ENCODE results near the gene PBXIP1. TPM values are rescaled to one million over a fixed set of nuclear protein-coding genes. Genes with fewer than 3 reads are reported as not detected.

The PBXIP1 gene
- total RNA-seq, 1 donor from 2014 or later: 82.1 TPM

DNA sequence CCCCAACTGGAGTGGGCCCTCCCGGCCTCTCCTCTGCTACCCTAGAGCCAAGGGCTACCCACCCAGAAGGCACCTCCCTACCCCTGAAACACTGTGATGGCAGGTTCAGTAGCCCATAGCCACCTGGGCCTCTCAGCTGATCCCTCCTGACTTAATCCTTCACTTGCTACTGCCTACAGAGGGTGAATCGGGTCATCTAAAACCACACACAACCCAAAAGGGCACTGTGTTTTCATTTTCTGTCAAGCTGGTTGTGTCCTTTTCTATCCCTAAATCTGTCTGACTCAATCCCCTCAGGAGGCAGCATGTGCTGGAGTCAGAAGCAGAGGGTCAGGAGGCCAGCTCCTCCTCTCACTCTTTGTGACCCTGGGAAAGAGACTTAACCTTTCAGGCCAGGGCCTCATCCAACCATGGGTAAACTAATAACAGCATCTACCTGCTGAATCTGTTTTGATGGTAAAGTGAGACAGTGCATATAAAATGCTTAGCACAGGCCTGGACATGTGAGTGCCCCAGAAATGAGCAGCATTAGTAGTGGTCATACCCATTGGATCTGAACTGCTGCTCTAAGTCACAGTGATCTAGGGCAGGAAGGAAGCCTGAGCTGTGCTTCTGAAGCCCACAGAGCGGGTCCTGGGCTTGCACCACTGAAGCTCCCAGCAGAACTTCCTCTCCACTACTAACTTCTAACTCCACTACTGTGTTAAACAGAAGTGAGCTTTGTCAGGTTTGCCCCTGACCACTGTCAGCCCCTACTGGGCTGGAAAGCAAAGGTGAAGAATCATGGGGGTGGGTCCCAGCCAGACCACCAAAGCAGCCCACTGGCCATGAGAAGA lies 30.3 kb downstream of the PBXIP1 start:
- peaks cover 22% of the 10 kb centered on the region for H3K36me3 Mint-ChIP-seq (ENCODE audit: low read depth, unreplicated experiment)
- H3K27ac Mint-ChIP-seq (ENCODE audit: unreplicated experiment): no peak overlapping the region
- DNase-seq (ENCODE audit: low spot score): no peak
- no peak overlapping the region for H3K4me3 Mint-ChIP-seq (ENCODE audit: unreplicated experiment)
- peaks cover 3% of the 10 kb centered on the region for H3K27me3 Mint-ChIP-seq (ENCODE audit: unreplicated experiment)
- H3K9me3 Mint-ChIP-seq (ENCODE audit: unreplicated experiment): no peaks in the 10 kb centered on the region
- TF ChIP-seq, protein P1, sequence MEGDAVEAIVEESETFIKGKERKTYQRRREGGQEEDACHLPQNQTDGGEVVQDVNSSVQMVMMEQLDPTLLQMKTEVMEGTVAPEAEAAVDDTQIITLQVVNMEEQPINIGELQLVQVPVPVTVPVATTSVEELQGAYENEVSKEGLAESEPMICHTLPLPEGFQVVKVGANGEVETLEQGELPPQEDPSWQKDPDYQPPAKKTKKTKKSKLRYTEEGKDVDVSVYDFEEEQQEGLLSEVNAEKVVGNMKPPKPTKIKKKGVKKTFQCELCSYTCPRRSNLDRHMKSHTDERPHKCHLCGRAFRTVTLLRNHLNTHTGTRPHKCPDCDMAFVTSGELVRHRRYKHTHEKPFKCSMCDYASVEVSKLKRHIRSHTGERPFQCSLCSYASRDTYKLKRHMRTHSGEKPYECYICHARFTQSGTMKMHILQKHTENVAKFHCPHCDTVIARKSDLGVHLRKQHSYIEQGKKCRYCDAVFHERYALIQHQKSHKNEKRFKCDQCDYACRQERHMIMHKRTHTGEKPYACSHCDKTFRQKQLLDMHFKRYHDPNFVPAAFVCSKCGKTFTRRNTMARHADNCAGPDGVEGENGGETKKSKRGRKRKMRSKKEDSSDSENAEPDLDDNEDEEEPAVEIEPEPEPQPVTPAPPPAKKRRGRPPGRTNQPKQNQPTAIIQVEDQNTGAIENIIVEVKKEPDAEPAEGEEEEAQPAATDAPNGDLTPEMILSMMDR (IDR thresholded peaks at IDR 0.05; ENCODE audit: unreplicated experiment): no peak
- H3K4me1 Mint-ChIP-seq (ENCODE audit: unreplicated experiment): peaks cover 3% of the 10 kb centered on the region

DNA sequence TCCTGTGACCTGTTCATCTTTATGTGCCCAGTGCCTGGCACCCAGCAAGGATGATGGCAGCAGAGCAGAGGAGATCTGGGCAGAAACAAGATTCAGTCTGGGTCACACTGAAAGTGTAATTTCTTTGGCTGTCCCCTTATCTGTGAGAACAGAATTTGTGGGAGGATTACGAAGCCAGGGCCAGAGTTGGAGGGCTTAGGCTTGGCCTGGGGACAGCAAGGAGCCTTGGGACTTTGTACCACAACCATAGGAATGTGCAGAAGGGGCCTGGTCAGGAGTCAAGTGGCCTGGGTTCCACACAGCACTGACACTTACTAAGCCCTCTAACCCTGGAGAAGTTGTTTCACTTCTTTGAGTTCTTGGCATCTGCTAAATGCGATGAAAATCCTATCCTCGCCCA lies 32.2 kb downstream of the PBXIP1 start:
- no peaks in the 10 kb centered on the region for H3K9me3 Mint-ChIP-seq (ENCODE audit: unreplicated experiment)
- peak overlapping the region; percentile 24 for H3K27ac Mint-ChIP-seq (ENCODE audit: unreplicated experiment)
- peaks cover 17% of the 10 kb centered on the region for H3K36me3 Mint-ChIP-seq (ENCODE audit: low read depth, unreplicated experiment)
- H3K27me3 Mint-ChIP-seq (ENCODE audit: unreplicated experiment): peaks cover 3% of the 10 kb centered on the region
- TF ChIP-seq, protein P1 (IDR thresholded peaks at IDR 0.05; ENCODE audit: unreplicated experiment): no peak
- peaks cover 3% of the 10 kb centered on the region for H3K4me1 Mint-ChIP-seq (ENCODE audit: unreplicated experiment)
- H3K4me3 Mint-ChIP-seq (ENCODE audit: unreplicated experiment): no peak overlapping the region
- DNase-seq (ENCODE audit: low spot score): no peak

DNA sequence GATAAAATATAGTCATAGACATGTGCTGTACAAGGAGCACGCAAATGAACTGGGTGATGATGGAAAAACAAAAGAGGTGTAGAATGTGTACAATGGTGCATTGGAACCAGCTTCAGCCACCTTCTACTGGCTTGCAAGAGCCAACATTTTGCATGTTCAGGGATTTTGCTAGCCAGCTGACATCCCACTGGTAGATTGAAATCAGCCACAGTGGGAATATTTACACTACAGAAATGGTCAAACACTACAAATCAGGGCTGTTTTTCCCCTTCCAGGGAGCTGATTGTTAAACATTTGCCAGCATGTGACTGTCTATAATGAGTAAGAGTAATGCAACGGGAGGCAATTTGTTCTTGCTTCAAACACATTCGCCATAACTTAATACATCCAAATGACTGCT lies 42.6 kb downstream of the PBXIP1 start:
- Mint-ChIP-seq H3K27ac (ENCODE audit: unreplicated experiment) (no peak overlapping the region), H3K4me1 (ENCODE audit: unreplicated experiment) (no peaks in the 10 kb centered on the region)
- TF ChIP-seq, protein P1 (IDR thresholded peaks at IDR 0.05; ENCODE audit: unreplicated experiment): no peak

DNA sequence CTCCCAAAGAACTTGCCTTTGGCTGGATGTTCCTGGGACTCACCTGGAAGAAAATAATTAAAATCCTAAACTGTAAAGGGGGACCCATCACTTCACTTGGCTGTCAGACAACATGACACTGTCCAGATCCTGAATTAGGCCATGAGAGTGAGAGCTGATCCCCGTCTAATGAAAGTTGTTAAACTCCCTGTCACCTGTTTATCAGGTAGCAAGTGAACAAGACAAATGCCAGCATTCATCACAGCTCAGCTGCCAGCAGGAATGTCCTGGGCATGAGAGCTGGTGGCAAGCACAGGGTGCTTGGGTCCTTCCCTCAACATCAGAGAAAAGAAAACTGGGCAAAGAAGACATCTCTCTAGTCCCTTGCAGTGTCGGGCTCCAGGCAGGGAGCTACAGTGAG lies 43.1 kb downstream of the PBXIP1 start:
- Mint-ChIP-seq H3K4me1 (ENCODE audit: unreplicated experiment) (no peaks in the 10 kb centered on the region), H3K27ac (ENCODE audit: unreplicated experiment) (no peak overlapping the region), H3K36me3 (ENCODE audit: low read depth, unreplicated experiment) (peaks cover 17% of the 10 kb centered on the region), H3K4me3 (ENCODE audit: unreplicated experiment) (no peak overlapping the region), H3K9me3 (ENCODE audit: unreplicated experiment) (peaks cover 3% of the 10 kb centered on the region), H3K27me3 (ENCODE audit: unreplicated experiment) (peaks cover 5% of the 10 kb centered on the region)
- DNase-seq (ENCODE audit: low spot score): no peak
- TF ChIP-seq, protein P1 (IDR thresholded peaks at IDR 0.05; ENCODE audit: unreplicated experiment): no peak

More for the DNA sequence above, 42.6 kb downstream of the PBXIP1 start:
- Mint-ChIP-seq H3K4me3 (ENCODE audit: unreplicated experiment) (no peak overlapping the region), H3K36me3 (ENCODE audit: low read depth, unreplicated experiment) (peaks cover 13% of the 10 kb centered on the region), H3K27me3 (ENCODE audit: unreplicated experiment) (peaks cover 2% of the 10 kb centered on the region), H3K9me3 (ENCODE audit: unreplicated experiment) (no peaks in the 10 kb centered on the region)
- no peak for DNase-seq (ENCODE audit: low spot score)

Data from endothelial cell (in vitro differentiated cells).